GM12873 (cell line): ENCODE measurements around the gene SETD1A.

Experiments used
- TF ChIP-seq, protein P1 (sequence below): IDR thresholded peaks from 2 replicates; pipeline ENCODE4 v1.5.1; 2012; ENCODE audit warnings: low read depth, mild to moderate bottlenecking, moderate library complexity, low read length, control low read depth; ENCODE audit not compliant: insufficient read depth; ENCODE audit errors: missing control alignments

The SETD1A gene

DNA sequence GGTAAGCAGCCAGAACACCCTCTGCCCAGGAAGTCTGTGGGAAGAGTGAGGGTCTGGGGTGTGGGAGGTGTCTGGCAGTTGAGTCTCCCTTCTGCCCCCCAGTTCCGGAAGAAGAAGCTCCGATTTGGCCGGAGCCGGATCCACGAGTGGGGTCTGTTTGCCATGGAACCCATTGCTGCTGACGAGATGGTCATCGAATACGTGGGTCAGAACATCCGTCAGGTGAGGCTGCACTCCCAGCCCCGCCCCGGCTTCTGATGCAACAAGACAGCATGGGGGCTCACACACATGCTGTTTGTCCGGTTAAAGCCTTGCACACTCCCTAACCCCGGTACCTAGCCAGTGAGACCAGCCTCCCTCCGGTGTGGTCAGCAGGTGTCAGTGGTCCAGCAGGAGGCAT lies 23.4 kb downstream of the SETD1A start:
- TF ChIP-seq, protein P1, sequence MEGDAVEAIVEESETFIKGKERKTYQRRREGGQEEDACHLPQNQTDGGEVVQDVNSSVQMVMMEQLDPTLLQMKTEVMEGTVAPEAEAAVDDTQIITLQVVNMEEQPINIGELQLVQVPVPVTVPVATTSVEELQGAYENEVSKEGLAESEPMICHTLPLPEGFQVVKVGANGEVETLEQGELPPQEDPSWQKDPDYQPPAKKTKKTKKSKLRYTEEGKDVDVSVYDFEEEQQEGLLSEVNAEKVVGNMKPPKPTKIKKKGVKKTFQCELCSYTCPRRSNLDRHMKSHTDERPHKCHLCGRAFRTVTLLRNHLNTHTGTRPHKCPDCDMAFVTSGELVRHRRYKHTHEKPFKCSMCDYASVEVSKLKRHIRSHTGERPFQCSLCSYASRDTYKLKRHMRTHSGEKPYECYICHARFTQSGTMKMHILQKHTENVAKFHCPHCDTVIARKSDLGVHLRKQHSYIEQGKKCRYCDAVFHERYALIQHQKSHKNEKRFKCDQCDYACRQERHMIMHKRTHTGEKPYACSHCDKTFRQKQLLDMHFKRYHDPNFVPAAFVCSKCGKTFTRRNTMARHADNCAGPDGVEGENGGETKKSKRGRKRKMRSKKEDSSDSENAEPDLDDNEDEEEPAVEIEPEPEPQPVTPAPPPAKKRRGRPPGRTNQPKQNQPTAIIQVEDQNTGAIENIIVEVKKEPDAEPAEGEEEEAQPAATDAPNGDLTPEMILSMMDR, result no peak

DNA sequence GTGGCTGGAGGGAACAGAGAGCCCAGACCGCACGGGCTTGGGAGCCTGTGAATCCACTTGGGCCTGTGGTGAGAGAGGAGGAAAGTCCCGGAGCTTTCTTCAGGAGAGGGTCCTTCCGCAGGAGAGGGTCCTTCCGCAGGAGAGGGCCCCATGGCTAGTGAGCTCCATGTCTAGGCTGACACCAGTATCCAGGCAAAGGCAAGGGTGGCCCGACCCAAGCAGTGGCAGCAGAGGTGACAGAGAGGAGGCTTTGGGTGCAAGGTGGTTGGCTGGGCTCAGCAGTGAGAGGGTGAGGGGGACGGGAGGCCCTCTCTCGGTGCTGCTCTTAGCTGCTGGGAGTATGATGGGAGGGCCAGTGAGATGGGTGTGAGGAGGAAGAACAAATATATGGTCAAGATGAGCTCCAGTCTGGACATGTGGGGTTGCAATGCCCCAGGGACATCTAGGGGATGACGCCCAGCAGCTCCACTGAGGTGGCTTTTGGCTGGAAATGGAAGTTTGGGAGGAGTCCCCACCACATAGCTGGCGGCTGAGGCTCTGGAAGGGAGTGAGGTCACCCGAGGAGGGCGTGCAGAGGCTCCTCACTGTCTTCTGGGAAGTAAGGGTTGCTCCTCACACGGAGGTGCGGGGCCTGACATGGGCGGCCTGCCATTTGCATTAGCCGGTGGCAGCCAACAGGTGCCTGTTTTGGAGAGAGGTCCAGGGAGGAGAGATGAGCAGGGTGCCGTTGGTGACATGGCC lies 25.2 kb downstream of the SETD1A start:
- TF ChIP-seq, protein P1, result no peak

DNA sequence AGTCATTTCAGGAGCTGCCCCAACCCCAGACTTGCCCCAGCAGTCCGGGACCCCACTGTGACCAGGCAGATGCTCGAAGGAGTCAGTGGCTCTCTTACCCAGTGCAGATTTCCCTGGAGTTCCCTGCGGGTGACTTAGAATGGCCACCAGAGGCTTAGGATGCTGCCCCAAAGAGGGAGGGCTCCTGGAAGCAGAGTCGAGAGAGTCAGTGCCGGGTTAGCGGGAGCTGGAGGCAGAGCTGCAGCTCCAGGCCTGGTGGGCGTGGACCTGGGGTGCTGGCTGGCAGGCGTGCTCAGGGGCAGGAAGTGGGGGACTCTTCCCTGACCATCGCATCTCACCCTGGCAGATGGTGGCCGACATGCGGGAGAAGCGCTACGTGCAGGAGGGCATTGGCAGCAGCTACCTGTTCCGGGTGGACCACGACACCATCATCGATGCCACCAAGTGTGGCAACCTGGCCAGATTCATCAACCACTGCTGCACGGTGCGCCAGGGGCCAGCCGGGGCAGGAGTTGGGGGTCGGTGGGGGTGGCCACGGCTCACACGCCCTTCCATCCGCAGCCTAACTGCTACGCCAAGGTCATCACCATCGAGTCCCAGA lies 25.8 kb downstream of the SETD1A start:
- TF ChIP-seq, protein P1, result no peak

DNA sequence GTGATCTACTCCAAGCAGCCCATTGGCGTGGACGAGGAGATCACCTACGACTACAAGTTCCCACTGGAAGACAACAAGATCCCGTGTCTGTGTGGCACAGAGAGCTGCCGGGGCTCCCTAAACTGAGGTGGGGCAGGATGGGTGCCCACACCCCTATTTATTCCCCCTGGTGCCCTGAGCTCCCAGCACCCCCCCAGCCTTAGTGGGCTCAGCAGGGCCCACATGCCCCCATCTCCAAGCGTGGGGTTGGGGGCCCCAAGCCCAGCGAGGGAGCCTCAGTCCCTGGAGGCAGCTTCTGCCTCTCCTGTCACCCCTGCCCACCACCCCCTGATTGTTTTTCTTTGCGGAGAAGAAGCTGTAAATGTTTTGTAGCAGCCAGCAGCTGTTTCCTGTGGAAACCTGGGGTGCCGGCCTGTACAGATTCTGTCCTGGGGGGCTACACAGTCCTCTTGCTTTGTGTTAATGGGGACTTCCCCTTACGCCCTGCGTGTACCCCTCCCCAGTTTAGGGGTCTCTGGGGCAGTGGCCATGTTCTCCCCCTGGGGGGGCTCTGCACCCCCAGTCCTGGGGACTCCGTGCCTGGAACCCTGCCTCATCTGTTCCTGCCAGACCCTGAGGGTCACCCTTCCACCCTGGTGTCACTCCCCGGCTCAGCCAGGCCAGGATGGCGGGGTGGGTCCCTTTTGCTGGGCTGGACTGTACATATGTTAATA lies 26.5 kb downstream of the SETD1A start:
- TF ChIP-seq, protein P1, result no peak

DNA sequence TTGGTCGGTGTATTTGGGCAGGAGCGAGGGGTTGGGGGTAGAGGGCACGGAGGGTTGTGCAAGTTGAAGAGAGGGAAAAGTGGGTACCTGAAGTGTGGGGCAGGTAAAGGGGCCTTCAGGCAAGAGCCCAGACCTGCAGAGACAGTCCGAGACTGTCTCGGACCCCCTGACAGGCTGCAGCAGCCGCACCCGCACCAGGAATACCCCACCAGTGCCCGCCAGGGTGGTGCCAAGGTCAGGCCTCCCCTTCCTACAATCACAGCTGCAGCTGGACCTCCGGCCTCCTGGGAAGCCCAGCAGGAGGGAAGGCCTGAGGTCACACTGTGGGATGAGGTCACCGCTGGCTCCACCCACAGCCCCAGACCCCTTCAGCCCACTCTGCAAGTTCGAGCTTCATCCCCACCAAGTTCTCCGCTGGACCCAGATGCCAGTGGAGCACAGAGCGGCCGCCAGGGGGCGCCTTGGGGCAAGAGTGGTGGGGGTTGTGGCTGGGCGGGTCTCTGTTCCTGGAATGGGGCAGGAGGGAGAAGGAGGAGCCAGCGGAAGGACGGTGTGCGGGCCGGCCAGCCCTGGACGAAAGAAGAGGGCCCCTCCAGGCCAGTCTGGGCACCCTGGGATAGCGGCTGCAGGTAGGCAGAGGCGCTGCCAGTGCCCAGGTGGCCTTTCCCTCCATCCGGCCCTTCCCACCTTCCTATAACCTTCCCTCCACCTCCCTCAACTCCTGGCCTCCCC lies 27.3 kb downstream of the SETD1A start, which contains the start of gene HSD3B7:
TSS of gene HSD3B7 (plus strand) at position 539 of the 732 bp plus-strand sequence. CDS start 452 bp downstream, outside the sequence.
- TF ChIP-seq, protein P1, result peak; percentile 93

DNA sequence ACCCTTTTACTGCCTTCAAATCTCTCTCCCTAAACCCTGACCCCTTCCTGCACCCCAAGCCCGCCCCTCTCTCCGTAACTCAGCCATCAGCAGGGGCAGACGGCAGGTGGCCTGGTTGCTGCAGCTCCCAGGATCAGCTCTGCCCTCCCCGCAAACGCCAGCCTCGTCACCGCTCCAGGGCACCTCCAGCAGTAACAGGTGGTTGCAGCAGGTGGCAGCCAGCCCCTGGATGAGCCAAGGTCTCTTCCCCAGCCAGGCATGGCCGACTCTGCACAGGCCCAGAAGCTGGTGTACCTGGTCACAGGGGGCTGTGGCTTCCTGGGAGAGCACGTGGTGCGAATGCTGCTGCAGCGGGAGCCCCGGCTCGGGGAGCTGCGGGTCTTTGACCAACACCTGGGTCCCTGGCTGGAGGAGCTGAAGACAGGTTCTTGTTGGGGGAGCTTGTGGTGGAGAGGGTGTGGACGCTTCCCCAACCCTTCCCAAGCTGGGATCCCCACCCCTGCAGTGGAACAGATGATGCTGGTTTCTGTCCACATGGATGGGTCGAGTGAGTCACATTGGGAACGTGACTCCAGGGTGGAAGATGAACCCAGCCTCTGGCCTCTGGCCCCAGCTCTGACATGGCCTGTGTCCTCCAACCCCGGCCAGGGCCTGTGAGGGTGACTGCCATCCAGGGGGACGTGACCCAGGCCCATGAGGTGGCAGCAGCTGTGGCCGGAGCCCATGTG lies 28.0 kb downstream of the SETD1A start:
- TF ChIP-seq, protein P1, result no peak
